ENCODE measurements around the gene FDX2. TPM values are rescaled to one million over a fixed set of nuclear protein-coding genes. Genes with fewer than 3 reads are reported as not detected.

Gene FDX2
- total RNA-seq, 1 experiment from 2014 or later, result 79.5 TPM

DNA sequence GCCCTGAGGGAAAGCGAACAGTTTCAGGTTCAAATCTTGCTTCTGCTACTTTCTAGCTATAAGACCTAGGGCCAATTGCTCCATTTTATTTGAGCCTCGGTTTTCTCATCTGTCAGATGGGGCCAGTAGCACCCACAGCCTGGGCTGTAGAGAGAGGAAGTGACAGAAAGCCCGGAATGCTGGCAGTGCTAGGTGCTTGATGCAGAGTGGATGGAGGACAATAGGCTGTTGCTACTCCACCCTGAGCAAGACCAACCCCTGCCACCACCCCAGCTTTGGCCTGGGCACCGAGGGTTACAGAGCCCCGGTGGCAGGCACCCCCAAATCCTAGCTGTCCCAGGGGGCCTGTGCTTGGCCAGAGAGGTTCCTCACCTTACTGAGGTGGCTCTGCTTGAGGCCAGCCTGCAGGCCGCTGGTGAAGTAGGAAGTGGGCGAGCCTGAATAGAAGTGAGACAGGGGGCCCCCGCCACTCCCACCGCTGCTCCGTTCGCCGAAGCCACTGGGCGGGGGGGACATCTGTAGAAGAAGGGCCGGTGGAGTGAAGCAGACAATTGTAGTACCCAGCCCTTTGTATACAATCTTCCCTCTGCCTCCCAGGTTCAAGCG lies 2.1 kb upstream of the FDX2 start:
- H3K27ac ChIP-seq (ENCODE audit: low read length), result no peak overlapping the region
- ChIA-PET POLR2A (ENCODE audit: unreplicated experiment) (interaction anchor here (0.6 kb wide), 1 partner anchor 10 kb away, joined by 8 read pairs; no protein-coding TSS in a partner anchor), CTCF (no interaction called here)
- H3K4me1 ChIP-seq (ENCODE audit: insufficient read depth, low read length), result peaks cover 10% of the 10 kb centered on the region; the same call in 1 of the 2 replicates
- BruUV-seq (replicated peaks), result no TSS peak
- H3K4me3 ChIP-seq (ENCODE audit: low read length), result no peak overlapping the region
- ATAC-seq (no peak), DNase-seq (no peak)
- no peaks in the 10 kb centered on the region for H3F3A ChIP-seq (ENCODE audit: low read length, unreplicated experiment)
- no peak overlapping the region for H2AFZ ChIP-seq (ENCODE audit: low read length)
- H3K9me3 ChIP-seq (ENCODE audit: low read length), result no peaks in the 10 kb centered on the region
- H3K27me3 ChIP-seq (ENCODE audit: low read length), result no peaks in the 10 kb centered on the region
- TF ChIP-seq EZH2phosphoT487 (IDR thresholded peaks at IDR 0.05; ENCODE audit: borderline replicate concordance, low read length) (no peak), EZH2 (IDR thresholded peaks at IDR 0.05; ENCODE audit: low read length, unreplicated experiment) (no peak)
- TF ChIP-seq, protein P1, sequence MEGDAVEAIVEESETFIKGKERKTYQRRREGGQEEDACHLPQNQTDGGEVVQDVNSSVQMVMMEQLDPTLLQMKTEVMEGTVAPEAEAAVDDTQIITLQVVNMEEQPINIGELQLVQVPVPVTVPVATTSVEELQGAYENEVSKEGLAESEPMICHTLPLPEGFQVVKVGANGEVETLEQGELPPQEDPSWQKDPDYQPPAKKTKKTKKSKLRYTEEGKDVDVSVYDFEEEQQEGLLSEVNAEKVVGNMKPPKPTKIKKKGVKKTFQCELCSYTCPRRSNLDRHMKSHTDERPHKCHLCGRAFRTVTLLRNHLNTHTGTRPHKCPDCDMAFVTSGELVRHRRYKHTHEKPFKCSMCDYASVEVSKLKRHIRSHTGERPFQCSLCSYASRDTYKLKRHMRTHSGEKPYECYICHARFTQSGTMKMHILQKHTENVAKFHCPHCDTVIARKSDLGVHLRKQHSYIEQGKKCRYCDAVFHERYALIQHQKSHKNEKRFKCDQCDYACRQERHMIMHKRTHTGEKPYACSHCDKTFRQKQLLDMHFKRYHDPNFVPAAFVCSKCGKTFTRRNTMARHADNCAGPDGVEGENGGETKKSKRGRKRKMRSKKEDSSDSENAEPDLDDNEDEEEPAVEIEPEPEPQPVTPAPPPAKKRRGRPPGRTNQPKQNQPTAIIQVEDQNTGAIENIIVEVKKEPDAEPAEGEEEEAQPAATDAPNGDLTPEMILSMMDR (conservative IDR thresholded peaks at IDR 0.05; ENCODE audit: low read depth, low read length), result no peak
- H3K36me3 ChIP-seq (ENCODE audit: low read depth, low read length), result peaks cover 30% of the 10 kb centered on the region
- H4K20me1 ChIP-seq (ENCODE audit: low read length), result no peaks in the 10 kb centered on the region
- no peak overlapping the region for H3K9ac ChIP-seq (ENCODE audit: low read length)
- intact Hi-C loops (cut with micrococcal nuclease), result no loop called here
- H3K9me2 ChIP-seq (replicated peaks; ENCODE audit: low read length), result no peaks in the 10 kb centered on the region
- H3K79me2 ChIP-seq (ENCODE audit: low read length), result peaks cover 15% of the 10 kb centered on the region
- H3K4me2 ChIP-seq (ENCODE audit: low read length), result no peak overlapping the region

DNA sequence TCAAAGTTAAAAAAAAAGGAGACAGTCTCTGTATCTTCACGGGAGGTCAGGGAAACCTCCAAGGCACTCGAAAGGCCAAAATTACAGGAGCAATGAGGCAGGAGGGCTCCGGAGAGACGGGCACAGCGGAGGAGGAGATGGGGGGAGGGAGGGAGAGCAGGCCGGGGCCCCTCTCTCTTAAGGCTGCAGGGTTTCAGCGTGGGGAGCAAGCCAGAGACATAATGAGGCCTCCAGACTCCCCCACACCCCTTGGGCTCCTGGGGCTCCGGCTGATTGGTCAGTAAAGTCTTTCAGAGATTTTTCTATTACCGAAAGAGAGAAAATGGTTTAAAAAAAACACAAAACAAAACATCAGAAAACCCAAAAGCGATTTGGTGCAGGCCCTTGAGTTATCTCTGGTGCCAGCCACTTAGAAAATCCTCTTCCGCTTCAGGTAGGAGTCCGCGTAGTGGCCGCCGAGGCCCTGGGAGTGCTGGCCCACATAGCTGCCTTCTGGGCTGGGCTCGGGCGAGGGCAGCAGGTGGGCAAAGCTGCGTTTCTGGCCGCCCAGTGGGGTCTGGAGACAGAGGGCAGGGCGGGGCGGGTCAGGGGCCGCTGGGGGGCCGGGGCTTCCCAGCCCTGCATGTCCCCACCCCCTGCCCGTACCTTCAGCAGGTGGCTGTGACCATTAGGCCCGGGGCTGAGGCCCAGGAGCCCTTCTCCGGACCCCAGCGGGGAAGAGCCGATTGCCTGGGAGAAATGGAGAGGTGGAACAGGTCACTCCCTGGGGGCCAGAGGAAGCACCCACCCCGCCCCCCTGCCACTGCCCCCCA lies 1.4 kb upstream of the FDX2 start:
- no peaks in the 10 kb centered on the region for H3K27me3 ChIP-seq (ENCODE audit: low read length)
- no peak for ATAC-seq
- H3K79me2 ChIP-seq (ENCODE audit: low read length), result peaks cover 15% of the 10 kb centered on the region
- H3K9me3 ChIP-seq (ENCODE audit: low read length), result no peaks in the 10 kb centered on the region
- H3K9me2 ChIP-seq (replicated peaks; ENCODE audit: low read length), result no peaks in the 10 kb centered on the region
- no peak overlapping the region for H3K9ac ChIP-seq (ENCODE audit: low read length)
- TF ChIP-seq EZH2phosphoT487 (IDR thresholded peaks at IDR 0.05; ENCODE audit: borderline replicate concordance, low read length) (no peak), EZH2 (IDR thresholded peaks at IDR 0.05; ENCODE audit: low read length, unreplicated experiment) (no peak)
- TF ChIP-seq, protein P1 (conservative IDR thresholded peaks at IDR 0.05; ENCODE audit: low read depth, low read length), result no peak
- H3K4me1 ChIP-seq (ENCODE audit: insufficient read depth, low read length), result peaks cover 10% of the 10 kb centered on the region; the same call in 1 of the 2 replicates
- H3F3A ChIP-seq (ENCODE audit: low read length, unreplicated experiment), result no peaks in the 10 kb centered on the region
- ChIA-PET POLR2A (ENCODE audit: unreplicated experiment) (interaction anchor here (0.6 kb wide), 3 partner anchors 11 to 17 kb away, joined by 4 to 26 read pairs (median 8); no protein-coding TSS in a partner anchor), CTCF (no interaction called here)
- no peak overlapping the region for H2AFZ ChIP-seq (ENCODE audit: low read length)
- no peak overlapping the region for H3K4me3 ChIP-seq (ENCODE audit: low read length)
- H3K36me3 ChIP-seq (ENCODE audit: low read depth, low read length), result peaks cover 25% of the 10 kb centered on the region
- no peak for DNase-seq
- BruUV-seq (replicated peaks), result no TSS peak
- no peak overlapping the region for H3K4me2 ChIP-seq (ENCODE audit: low read length)
- H4K20me1 ChIP-seq (ENCODE audit: low read length), result no peaks in the 10 kb centered on the region
- no peak overlapping the region for H3K27ac ChIP-seq (ENCODE audit: low read length)
- intact Hi-C loops (cut with micrococcal nuclease), result no loop called here
